WTC11 (cell line): ENCODE measurements around the gene KCNT1. TPM values are rescaled to one million over a fixed set of nuclear protein-coding genes. Genes with fewer than 3 reads are reported as not detected.

Experiments
- ATAC-seq: fragments of 200-7000 bp; cut with Tn5 transposase; 2 replicates; pipeline ENCODE4 v1.10.0; 2021; ENCODE audit warnings: mild to moderate bottlenecking, moderate library complexity
- CTCF ChIA-PET: fragments of 300-600 bp; sonication (Branson Sonifier 250); formaldehyde crosslinking; loops from one replicate; lab custom pipeline; 2021; ENCODE audit warnings: antibody characterized with exemption; lab: Charles Lee
- POLR2A ChIA-PET: fragments of 350-600 bp; sonication (Branson Sonifier 250); formaldehyde crosslinking; loops from one replicate; lab custom pipeline; 2021; ENCODE audit warnings: antibody characterized with exemption; lab: Charles Lee
- DNase-seq: peaks from one replicate; pipeline ENCODE4 v3.0.0; 2021; ENCODE audit warnings: low spot score
- H3K27ac Mint-ChIP-seq: 2 replicates; pipeline ENCODE4 v1.8.0; 2021; ENCODE audit warnings: mixed read lengths
- H3K27me3 Mint-ChIP-seq: 2 replicates; pipeline ENCODE4 v1.8.0; 2021; ENCODE audit warnings: low read depth, mild to moderate bottlenecking, moderate library complexity, mixed read lengths
- H3K36me3 Mint-ChIP-seq: 2 replicates; pipeline ENCODE4 v1.8.0; 2021; ENCODE audit warnings: mixed read lengths
- H3K4me1 Mint-ChIP-seq: 2 replicates; pipeline ENCODE4 v1.8.0; 2022; ENCODE audit warnings: mixed read lengths
- H3K4me3 Mint-ChIP-seq: 2 replicates; pipeline ENCODE4 v1.8.0; 2021; ENCODE audit warnings: mild to moderate bottlenecking, moderate library complexity, mixed read lengths
- H3K9me3 Mint-ChIP-seq: 2 replicates; pipeline ENCODE4 v1.8.0; 2021; ENCODE audit warnings: mixed read lengths
- ELF4 ChIP-seq: sonication (generic); formaldehyde crosslinking; IDR thresholded peaks from 2 replicates; pipeline ENCODE4 v1.8.1; 2022; ENCODE audit warnings: low read depth, mild to moderate bottlenecking, moderate library complexity, missing genetic modification reagents
- ETV6 ChIP-seq: sonication (generic); formaldehyde crosslinking; IDR thresholded peaks from 2 replicates; pipeline ENCODE4 v1.8.1; 2022; ENCODE audit warnings: mild to moderate bottlenecking, missing genetic modification reagents
- GABPB1 ChIP-seq: sonication (generic); formaldehyde crosslinking; IDR thresholded peaks from 2 replicates; pipeline ENCODE4 v1.8.1; 2023; ENCODE audit warnings: mild to moderate bottlenecking, missing genetic modification reagents
- JUN ChIP-seq: sonication (generic); formaldehyde crosslinking; IDR thresholded peaks from 2 replicates; pipeline ENCODE4 v1.8.0; 2023; ENCODE audit warnings: mild to moderate bottlenecking, missing genetic modification reagents
- KAT7 ChIP-seq: sonication (generic); formaldehyde crosslinking; IDR thresholded peaks from 2 replicates; pipeline ENCODE4 v1.8.1; 2023; ENCODE audit warnings: missing genetic modification reagents, mild to moderate bottlenecking, borderline replicate concordance
- MXD4 ChIP-seq: fragments of 250-450 bp; sonication (Bioruptor Pico); IDR thresholded peaks from 2 replicates; pipeline ENCODE4 v1.8.0; 2021; ENCODE audit warnings: mild to moderate bottlenecking, moderate library complexity, borderline replicate concordance
- MYBL2 ChIP-seq: sonication (generic); formaldehyde crosslinking; IDR thresholded peaks from 2 replicates; pipeline ENCODE4 v1.8.1; 2023; ENCODE audit warnings: mild to moderate bottlenecking, moderate library complexity, missing genetic modification reagents
- RORB ChIP-seq: fragments of 250-450 bp; sonication (Bioruptor Pico); IDR thresholded peaks from 2 replicates; pipeline ENCODE4 v1.9.0; 2021; ENCODE audit warnings: mild to moderate bottlenecking
- ZBTB21 ChIP-seq: sonication (generic); formaldehyde crosslinking; IDR thresholded peaks from 2 replicates; pipeline ENCODE4 v1.8.1; 2023; ENCODE audit warnings: mild to moderate bottlenecking, missing genetic modification reagents, borderline replicate concordance
- ZNF121 ChIP-seq: sonication (generic); formaldehyde crosslinking; IDR thresholded peaks from 2 replicates; pipeline ENCODE4 v1.8.0; 2023; ENCODE audit warnings: missing genetic modification reagents
- ZNF232 ChIP-seq: sonication (generic); formaldehyde crosslinking; IDR thresholded peaks from 2 replicates; pipeline ENCODE4 v1.8.0; 2022; ENCODE audit warnings: mild to moderate bottlenecking, missing genetic modification reagents
- total RNA-seq: library from RNA; stranded (reverse); gene quantifications from 3 replicates; pipeline ENCODE4 v1.2.3, GENCODE V29; 2021
- TF ChIP-seq, protein P1 (sequence below): sonication (generic); formaldehyde crosslinking; IDR thresholded peaks from 2 replicates; pipeline ENCODE4 v1.8.1; 2022; ENCODE audit warnings: missing genetic modification reagents, borderline replicate concordance
- TF ChIP-seq, protein P2 (sequence below): fragments of 200-600 bp; IDR thresholded peaks from 2 replicates; pipeline ENCODE4 v1.8.0; 2022; ENCODE audit warnings: antibody characterized with exemption
- TF ChIP-seq, protein P3 (sequence below): fragments of 250-450 bp; sonication (Bioruptor Pico); IDR thresholded peaks from 2 replicates; pipeline ENCODE4 v1.9.0; 2021; ENCODE audit warnings: mild to moderate bottlenecking
- TF ChIP-seq, protein P4 (sequence below): sonication (generic); formaldehyde crosslinking; conservative IDR thresholded peaks from 2 replicates; pipeline ENCODE4 v1.8.1; 2022; ENCODE audit warnings: mild to moderate bottlenecking, missing genetic modification reagents
- TF ChIP-seq, protein P5 (sequence below): sonication (generic); formaldehyde crosslinking; IDR thresholded peaks from 2 replicates; pipeline ENCODE4 v1.8.1; 2023; ENCODE audit warnings: mild to moderate bottlenecking, missing genetic modification reagents
- TF ChIP-seq, protein P6 (sequence below): fragments of 250-450 bp; sonication (Bioruptor Pico); IDR thresholded peaks from 2 replicates; pipeline ENCODE4 v1.8.0; 2021; ENCODE audit warnings: mild to moderate bottlenecking
- TF ChIP-seq, protein P7 (sequence below): fragments of 250-450 bp; sonication (Bioruptor Pico); conservative IDR thresholded peaks from 2 replicates; pipeline ENCODE4 v1.9.0; 2021; ENCODE audit warnings: mild to moderate bottlenecking
- TF ChIP-seq, protein P8 (sequence below): fragments of 250-450 bp; sonication (Bioruptor Pico); IDR thresholded peaks from 2 replicates; pipeline ENCODE4 v1.9.0; 2021; ENCODE audit warnings: moderate library complexity, mild to moderate bottlenecking, inconsistent platforms, borderline replicate concordance
- TF ChIP-seq, protein P9 (sequence below): sonication (generic); formaldehyde crosslinking; IDR thresholded peaks from 2 replicates; pipeline ENCODE4 v1.8.0; 2022; ENCODE audit warnings: mild to moderate bottlenecking, missing genetic modification reagents

KCNT1 gene
- total RNA-seq, 1 experiment from 2014 or later, result 0.13 TPM

DNA sequence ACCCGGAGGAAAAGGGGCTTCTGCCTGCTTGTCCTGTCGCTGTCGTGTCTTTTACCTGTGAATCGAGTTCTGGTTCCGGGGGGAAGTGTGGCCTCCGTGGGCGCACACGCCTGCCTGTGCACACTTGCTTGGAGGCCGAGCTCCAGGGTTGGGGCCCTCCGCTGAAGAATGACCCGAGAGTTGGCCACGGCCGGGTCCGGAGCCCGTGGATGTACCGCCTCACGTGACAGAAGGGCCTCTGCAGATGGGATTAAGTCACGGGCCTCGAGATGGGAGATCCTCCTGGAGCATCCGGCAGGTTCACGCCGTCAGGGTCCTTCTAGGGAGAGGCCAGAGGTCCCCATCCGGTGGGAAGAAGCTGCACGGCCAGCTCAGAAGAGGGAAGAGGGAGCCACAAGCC is 81.0 kb downstream of the KCNT1 start (continued):
- TF ChIP-seq, protein P1, sequence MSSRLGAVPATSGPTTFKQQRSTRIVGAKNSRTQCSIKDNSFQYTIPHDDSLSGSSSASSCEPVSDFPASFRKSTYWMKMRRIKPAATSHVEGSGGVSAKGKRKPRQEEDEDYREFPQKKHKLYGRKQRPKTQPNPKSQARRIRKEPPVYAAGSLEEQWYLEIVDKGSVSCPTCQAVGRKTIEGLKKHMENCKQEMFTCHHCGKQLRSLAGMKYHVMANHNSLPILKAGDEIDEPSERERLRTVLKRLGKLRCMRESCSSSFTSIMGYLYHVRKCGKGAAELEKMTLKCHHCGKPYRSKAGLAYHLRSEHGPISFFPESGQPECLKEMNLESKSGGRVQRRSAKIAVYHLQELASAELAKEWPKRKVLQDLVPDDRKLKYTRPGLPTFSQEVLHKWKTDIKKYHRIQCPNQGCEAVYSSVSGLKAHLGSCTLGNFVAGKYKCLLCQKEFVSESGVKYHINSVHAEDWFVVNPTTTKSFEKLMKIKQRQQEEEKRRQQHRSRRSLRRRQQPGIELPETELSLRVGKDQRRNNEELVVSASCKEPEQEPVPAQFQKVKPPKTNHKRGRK (CRISPR knock-in tag), result no peak
- TF ChIP-seq MXD4 (no peak), ELF4 (CRISPR knock-in tag) (no peak), JUN (CRISPR knock-in tag) (no peak), RORB (CRISPR knock-in tag) (no peak)
- TF ChIP-seq, protein P2, sequence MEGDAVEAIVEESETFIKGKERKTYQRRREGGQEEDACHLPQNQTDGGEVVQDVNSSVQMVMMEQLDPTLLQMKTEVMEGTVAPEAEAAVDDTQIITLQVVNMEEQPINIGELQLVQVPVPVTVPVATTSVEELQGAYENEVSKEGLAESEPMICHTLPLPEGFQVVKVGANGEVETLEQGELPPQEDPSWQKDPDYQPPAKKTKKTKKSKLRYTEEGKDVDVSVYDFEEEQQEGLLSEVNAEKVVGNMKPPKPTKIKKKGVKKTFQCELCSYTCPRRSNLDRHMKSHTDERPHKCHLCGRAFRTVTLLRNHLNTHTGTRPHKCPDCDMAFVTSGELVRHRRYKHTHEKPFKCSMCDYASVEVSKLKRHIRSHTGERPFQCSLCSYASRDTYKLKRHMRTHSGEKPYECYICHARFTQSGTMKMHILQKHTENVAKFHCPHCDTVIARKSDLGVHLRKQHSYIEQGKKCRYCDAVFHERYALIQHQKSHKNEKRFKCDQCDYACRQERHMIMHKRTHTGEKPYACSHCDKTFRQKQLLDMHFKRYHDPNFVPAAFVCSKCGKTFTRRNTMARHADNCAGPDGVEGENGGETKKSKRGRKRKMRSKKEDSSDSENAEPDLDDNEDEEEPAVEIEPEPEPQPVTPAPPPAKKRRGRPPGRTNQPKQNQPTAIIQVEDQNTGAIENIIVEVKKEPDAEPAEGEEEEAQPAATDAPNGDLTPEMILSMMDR, result no peak
- TF ChIP-seq, protein P3, sequence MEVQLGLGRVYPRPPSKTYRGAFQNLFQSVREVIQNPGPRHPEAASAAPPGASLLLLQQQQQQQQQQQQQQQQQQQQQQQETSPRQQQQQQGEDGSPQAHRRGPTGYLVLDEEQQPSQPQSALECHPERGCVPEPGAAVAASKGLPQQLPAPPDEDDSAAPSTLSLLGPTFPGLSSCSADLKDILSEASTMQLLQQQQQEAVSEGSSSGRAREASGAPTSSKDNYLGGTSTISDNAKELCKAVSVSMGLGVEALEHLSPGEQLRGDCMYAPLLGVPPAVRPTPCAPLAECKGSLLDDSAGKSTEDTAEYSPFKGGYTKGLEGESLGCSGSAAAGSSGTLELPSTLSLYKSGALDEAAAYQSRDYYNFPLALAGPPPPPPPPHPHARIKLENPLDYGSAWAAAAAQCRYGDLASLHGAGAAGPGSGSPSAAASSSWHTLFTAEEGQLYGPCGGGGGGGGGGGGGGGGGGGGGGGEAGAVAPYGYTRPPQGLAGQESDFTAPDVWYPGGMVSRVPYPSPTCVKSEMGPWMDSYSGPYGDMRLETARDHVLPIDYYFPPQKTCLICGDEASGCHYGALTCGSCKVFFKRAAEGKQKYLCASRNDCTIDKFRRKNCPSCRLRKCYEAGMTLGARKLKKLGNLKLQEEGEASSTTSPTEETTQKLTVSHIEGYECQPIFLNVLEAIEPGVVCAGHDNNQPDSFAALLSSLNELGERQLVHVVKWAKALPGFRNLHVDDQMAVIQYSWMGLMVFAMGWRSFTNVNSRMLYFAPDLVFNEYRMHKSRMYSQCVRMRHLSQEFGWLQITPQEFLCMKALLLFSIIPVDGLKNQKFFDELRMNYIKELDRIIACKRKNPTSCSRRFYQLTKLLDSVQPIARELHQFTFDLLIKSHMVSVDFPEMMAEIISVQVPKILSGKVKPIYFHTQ (CRISPR knock-in tag), result no peak
- TF ChIP-seq, protein P4, sequence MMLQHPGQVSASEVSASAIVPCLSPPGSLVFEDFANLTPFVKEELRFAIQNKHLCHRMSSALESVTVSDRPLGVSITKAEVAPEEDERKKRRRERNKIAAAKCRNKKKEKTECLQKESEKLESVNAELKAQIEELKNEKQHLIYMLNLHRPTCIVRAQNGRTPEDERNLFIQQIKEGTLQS, result no peak

DNA sequence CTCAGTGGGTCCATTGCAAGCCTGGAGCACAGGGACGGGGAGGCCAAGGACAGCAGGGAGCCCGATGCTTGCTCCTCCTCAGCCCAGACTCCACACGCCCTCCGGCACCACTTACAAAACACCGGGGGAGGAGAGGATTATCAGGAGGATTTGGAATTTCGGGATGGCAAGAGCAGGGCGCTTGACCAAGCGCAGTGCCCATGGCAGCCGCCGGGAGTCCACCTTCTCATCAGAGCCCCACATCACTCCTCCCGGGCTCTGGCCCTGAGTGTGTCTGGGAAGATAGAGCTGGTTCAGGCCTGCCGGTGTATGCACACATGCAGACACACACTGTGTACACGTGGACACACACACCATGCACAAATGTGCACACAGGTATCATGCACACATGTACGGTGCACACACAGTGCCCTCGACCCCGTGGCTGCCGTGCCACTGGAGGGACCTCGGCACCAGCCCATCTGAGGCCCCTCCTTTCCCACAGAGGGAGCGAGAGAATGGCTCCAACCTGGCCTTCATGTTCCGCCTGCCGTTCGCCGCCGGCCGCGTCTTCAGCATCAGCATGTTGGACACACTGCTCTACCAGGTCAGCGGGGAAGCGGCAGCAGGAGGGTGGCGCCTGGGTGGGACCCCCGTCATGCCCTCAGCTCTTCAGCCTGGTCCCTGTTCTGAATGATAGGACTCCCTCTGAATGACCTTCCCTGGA is 81.7 kb downstream of the KCNT1 start:
- Mint-ChIP-seq H3K9me3 (no peaks in the 10 kb centered on the region), H3K27ac (no peak overlapping the region), H3K4me3 (no peak overlapping the region), H3K36me3 (no peaks in the 10 kb centered on the region), H3K27me3 (no peaks in the 10 kb centered on the region), H3K4me1 (no peaks in the 10 kb centered on the region)
- ChIA-PET POLR2A (no interaction called here), CTCF (interaction anchor here (1.0 to 3.3 kb wide), 4 partner anchors 8 to 69 kb away, joined by 3 to 14 read pairs (median 3); no protein-coding TSS in a partner anchor)
- no peak for ATAC-seq
- DNase-seq, result no peak
- TF ChIP-seq, protein P5, sequence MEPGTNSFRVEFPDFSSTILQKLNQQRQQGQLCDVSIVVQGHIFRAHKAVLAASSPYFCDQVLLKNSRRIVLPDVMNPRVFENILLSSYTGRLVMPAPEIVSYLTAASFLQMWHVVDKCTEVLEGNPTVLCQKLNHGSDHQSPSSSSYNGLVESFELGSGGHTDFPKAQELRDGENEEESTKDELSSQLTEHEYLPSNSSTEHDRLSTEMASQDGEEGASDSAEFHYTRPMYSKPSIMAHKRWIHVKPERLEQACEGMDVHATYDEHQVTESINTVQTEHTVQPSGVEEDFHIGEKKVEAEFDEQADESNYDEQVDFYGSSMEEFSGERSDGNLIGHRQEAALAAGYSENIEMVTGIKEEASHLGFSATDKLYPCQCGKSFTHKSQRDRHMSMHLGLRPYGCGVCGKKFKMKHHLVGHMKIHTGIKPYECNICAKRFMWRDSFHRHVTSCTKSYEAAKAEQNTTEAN (CRISPR knock-in tag), result no peak
- TF ChIP-seq GABPB1 (CRISPR knock-in tag) (no peak), ZNF232 (no peak), ETV6 (CRISPR knock-in tag) (no peak), MYBL2 (CRISPR knock-in tag) (no peak), ZNF121 (CRISPR knock-in tag) (no peak), KAT7 (no peak), ZBTB21 (CRISPR knock-in tag) (no peak)
- TF ChIP-seq, protein P6, sequence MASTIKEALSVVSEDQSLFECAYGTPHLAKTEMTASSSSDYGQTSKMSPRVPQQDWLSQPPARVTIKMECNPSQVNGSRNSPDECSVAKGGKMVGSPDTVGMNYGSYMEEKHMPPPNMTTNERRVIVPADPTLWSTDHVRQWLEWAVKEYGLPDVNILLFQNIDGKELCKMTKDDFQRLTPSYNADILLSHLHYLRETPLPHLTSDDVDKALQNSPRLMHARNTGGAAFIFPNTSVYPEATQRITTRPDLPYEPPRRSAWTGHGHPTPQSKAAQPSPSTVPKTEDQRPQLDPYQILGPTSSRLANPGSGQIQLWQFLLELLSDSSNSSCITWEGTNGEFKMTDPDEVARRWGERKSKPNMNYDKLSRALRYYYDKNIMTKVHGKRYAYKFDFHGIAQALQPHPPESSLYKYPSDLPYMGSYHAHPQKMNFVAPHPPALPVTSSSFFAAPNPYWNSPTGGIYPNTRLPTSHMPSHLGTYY (CRISPR knock-in tag), result no peak
- TF ChIP-seq, protein P7, sequence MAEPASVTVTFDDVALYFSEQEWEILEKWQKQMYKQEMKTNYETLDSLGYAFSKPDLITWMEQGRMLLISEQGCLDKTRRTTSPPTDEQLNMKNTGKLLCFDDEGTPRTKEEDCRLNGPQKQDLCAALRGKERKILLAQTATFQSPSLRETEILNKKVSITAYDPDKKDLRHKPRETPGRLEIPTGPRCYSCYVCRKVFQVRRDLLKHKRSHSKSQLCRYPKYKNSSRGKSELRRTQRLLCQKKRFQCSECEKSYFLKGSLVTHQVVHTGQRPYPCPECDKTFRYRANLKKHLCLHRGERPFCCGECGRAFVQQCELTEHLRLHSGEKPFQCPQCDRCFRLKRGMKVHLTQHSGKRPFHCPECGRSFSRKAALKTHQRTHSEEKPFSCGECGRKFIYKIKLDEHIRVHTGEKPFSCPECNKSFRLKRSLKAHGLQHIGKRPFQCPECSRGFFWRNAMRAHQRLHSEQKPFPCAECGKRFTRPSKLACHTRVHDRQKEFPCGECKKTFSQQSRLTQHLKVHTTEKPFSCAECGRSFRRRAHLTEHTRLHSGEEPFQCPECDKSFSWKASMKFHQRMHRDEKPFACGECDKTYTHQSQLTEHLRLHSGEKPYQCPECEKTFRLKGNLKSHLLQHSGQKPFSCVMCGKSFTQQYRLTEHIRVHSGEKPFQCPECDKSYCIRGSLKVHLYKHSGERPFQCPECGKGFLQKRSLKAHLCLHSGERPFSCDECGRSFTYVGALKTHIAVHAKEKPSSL (CRISPR knock-in tag), result no peak
- TF ChIP-seq, protein P8, sequence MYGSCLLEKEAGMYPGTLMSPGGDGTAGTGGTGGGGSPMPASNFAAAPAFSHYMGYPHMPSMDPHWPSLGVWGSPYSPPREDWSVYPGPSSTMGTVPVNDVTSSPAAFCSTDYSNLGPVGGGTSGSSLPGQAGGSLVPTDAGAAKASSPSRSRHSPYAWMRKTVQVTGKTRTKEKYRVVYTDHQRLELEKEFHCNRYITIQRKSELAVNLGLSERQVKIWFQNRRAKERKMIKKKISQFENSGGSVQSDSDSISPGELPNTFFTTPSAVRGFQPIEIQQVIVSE (CRISPR knock-in tag), result no peak
- TF ChIP-seq, protein P1 (CRISPR knock-in tag), result no peak
- TF ChIP-seq, protein P9, sequence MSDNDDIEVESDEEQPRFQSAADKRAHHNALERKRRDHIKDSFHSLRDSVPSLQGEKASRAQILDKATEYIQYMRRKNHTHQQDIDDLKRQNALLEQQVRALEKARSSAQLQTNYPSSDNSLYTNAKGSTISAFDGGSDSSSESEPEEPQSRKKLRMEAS (CRISPR knock-in tag), result no peak
